HG03521 (cell line): Measurements from ENCODE around the gene CTAGE8.
"Not testable (repeated sequence)": the region's sequence is repeated elsewhere in the genome, so short reads cannot be mapped to it uniquely, and the experiment has no call there.

Experiments
- ATAC-seq: cut with Tn5 transposase; IDR thresholded peaks from one replicate; pipeline ENCODE4 v1.9.1; 2021; ENCODE audit warnings: mild to moderate bottlenecking, moderate library complexity; ENCODE audit not compliant: unreplicated experiment

Gene CTAGE8, protein sequence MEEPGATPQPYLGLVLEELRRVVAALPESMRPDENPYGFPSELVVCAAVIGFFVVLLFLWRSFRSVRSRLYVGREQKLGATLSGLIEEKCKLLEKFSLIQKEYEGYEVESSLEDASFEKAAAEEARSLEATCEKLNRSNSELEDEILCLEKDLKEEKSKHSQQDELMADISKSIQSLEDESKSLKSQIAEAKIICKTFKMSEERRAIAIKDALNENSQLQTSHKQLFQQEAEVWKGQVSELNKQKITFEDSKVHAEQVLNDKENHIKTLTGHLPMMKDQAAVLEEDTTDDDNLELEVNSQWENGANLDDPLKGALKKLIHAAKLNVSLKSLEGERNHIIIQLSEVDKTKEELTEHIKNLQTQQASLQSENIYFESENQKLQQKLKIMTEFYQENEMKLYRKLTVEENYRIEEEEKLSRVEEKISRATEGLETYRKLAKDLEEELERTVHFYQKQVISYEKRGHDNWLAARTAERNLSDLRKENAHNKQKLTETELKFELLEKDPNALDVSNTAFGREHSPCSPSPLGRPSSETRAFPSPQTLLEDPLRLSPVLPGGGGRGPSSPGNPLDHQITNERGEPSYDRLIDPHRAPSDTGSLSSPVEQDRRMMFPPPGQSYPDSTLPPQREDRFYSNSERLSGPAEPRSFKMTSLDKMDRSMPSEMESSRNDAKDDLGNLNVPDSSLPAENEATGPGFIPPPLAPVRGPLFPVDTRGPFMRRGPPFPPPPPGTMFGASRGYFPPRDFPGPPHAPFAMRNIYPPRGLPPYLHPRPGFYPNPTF

GRCh38 chr7:144269188-144269587 is at the start of gene CTAGE8:
Gene CTAGE8, minus strand, starts transcription at chr7:144269288. Its CDS starts 38 bp downstream, at chr7:144269250.
- not testable (repeated sequence) for ATAC-seq

DNA sequence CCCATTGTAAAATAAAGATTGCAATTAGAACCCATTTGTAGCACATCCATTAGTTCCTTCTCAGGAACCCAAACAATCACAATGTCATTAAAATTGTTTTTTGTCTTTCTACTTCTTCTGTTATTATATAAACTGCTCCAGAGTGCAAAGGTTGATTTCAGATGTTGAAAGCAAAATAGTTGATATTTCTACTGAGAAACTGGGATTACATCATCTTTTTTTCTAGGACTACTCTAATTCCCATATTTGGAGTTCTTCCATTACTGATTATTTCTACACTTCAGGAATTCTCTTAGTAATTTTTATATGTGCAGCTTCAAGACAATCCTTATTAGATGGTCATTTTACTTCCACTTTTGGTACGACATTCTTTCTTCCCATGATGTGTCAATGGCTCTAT is 48.4 kb upstream of the CTAGE8 start:
- not testable (repeated sequence) for ATAC-seq

DNA sequence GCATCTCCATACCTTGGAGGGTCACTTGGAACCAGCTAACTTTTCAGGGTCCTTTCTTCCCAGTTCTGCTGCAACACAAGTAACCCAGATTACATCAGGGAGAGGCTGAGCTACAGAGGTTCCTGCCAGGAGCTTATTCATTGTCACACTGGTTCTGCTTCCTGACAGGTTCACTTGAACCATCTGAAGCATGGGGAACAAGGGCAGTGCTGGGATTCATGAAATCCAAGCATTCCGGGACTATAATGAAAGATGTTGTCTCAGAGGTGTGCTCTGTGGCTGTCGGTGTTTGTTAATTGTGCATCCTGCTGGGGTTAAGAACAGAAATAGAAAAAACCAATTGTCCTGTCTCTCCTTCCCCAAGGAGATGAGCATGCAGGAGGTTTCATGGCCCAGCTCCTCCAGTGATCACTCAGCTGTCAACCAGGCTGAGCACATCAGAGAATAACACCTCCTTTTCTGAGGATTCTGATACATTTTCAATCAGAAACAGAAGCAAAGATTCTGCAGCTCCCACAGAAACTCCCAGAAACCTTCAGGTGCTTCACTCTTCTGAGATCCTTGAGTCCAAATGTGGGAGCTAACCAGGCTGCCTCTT is 42.9 kb upstream of the CTAGE8 start, which contains the start of gene OR2A1:
Gene OR2A1, plus strand, starts transcription at position 548 of the 598 bp plus-strand sequence. CDS start 5,706 bp downstream, outside the sequence.
- ATAC-seq: not testable (repeated sequence)

DNA sequence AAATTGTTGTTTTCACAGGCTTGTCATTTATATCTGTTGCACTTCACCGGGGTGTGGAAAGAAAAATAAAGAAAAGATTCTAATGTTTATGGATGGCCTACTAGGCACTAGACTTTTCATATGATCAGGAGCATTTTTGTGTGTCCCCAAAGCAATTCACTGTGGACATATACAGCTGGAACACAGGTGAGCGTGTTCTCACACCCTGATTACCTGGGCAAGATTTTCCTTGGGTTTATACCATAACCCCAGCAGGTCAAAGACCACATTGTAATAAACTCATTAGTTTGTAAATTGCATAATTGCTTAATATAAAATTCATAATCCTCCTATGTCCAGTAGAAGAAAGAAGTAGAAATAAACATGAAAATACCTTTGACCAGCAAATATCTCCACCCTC is 42.1 kb upstream of the CTAGE8 start:
- not testable (repeated sequence) for ATAC-seq

- ATAC-seq: not testable (repeated sequence)
Observed at GRCh38 chr7:144309702-144310101, 40.6 kb upstream of the CTAGE8 start.

DNA sequence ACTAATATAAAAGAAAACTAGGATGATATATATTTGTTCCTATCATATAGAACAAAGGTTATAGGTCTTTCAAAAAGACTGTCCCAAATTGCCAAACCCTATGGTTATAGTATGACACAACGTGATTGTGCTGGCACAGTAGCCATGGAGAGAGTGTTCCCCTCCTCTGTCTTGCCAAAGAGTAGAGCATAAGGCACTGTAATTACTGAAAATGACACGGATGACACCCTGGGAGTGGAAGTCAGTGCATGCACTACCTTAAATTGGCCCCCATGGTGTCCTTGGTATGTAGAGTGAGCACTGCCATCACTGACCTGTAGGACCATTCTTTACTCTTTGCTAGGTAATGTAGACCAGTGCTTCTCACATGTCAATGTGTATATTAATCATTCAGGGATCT is 36.1 kb upstream of the CTAGE8 start:
- not testable (repeated sequence) for ATAC-seq

GRCh38 chr7:144303607-144304006 is 34.5 kb upstream of the CTAGE8 start:
- not testable (repeated sequence) for ATAC-seq

DNA sequence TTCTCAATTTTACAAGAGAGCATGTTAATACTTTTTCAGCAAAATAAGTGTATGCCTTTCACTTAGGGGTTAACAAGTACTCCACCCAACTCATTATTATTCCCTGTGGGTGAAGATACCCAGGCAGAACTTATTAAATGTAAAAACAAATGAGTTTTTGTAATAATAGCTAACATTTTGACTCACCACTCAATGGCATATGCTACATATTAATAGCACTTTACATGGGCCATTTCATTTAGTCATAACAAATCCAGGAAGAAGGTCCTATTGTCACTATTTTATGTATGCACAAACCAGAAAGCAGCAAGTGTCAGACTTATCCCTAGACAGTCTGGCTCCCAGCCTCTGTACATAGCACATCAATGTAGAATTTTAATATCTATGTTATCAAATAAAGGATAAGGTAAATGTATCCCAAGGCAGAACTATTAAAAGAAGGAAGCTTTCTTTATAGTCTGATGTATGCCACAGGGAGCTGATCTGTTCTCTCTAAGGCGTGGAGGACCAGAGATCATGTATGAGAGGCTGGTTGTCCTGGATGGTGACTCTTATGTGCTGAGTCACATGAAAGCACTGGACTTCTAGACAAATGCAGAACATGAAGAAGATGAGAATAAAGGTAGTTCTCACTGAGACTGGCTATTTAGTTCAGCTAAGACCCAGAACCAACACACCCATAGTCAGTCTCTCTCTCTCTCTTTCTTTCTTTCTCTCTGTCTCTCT is 33.7 kb upstream of the CTAGE8 start:
- not testable (repeated sequence) for ATAC-seq

GRCh38 chr7:144293794-144294499 is 24.9 kb upstream of the CTAGE8 start:
- ATAC-seq: peak; percentile 73

DNA sequence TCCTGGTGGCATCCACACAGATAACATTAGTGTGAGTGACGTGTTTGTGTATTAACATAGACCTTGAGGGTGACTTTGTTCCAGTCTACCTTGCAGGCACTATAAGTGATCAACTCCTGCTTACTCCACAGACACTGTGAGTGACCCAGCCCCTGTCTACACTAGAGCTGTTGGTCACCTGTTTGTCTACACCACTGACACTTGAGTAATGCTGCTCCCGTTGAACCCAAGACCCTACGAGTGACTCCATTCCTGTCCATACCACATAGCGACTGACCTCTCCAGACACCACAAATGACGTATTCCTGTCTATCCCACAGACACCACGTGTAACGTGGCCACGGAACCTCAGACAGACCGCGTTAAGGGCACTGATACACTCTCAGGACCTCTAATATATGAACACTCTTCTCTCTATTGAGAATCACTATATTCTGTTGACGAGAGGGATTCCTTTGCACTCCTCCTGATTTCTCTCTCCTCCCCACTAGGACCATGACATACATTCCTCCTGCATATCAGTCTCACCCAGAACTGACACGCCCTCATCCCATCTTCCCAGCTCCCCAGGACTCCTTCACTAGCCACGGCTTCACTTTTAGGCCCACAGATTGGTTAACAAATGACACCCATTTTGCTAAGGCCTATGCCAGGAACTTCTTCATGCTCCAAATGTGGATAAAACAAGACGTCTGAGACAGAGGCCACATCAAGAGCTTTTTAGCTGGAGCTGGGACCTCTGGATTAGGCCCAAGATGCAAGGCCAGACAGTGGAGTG is 23.5 kb upstream of the CTAGE8 start:
- ATAC-seq: not testable (repeated sequence)

- ATAC-seq: not testable (repeated sequence)
Observed at GRCh38 chr7:144291607-144292006, 22.5 kb upstream of the CTAGE8 start.

DNA sequence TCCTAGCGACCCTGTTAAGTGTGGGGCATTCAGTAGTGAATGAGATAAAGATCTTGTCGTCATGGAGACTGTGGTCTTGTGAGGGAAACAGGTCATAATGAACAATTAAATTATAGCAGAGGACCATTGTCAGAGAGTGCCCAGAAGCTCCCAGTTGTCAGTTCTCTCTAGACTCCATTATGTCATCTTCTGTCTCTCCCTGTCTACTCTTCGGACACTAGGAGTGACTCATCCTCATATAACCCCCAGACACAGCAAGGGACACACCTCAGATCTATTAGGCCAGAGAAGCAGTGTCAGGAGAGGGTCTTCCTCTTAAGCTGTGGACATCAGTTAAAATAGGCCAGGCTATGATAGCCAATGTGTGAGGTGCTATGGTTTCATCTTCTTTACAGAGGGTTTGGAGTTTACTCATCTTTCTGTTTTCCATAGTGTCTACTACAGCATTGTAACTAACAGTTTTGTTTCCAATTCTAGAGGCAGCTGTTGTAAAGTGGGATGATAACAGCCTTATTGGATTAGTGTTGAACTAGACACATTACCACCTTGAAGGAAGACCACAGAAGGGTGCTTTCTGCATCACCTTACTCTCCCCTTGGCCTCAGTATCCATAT is 18.2 kb upstream of the CTAGE8 start:
- ATAC-seq: not testable (repeated sequence)

- not testable (repeated sequence) for ATAC-seq
Observed at GRCh38 chr7:144283716-144284115, 14.6 kb upstream of the CTAGE8 start.

DNA sequence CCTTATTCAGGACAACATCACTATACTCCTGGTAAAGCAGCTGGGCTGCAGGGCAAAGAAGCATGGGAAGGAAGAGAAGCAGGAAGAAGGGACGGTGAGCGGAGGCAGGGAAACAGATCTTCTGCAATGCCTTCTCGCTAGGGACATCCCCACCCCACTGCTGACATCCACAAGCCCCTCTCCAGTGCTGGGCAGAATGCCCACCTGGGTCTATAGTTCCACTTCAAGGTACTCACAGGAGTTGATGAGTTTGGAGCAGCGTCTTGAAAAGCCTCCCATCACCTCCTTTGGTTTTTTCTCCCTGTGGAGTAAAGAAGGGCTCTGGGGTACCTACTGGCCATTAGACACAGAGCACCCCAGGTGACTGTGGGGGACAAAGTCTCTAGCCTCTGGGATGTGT is 13.4 kb upstream of the CTAGE8 start:
- not testable (repeated sequence) for ATAC-seq

GRCh38 chr7:144281981-144282380 is 12.9 kb upstream of the CTAGE8 start:
- not testable (repeated sequence) for ATAC-seq

- ATAC-seq: not testable (repeated sequence)
Observed at GRCh38 chr7:144280010-144280409, 10.9 kb upstream of the CTAGE8 start.

DNA sequence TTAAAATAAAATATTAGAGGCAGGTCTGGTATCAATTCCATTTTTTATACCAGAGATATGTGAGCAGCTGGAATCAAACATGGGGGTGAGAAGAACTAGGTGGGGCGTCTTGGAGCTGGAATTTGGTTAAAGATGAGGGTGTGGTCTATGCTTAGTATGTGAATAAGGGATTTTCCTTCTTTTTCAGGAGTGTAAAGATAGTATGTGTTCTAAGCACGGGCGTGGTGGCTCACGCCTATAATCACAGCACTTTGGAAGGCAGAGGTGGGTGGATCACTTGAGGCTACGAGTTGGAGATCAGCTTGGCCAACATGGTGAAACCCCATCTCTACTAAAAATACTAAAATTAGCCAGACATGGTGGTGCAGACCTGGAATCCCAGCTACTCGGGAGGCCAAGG is 6.2 kb upstream of the CTAGE8 start:
- ATAC-seq: not testable (repeated sequence)

- not testable (repeated sequence) for ATAC-seq
Observed at GRCh38 chr7:144264692-144265091, 4.4 kb downstream of the CTAGE8 start, which contains the start of gene OR2A7. Gene OR2A7, minus strand, starts transcription at chr7:144264792. Its CDS starts 5,164 bp downstream, at chr7:144259628.

DNA sequence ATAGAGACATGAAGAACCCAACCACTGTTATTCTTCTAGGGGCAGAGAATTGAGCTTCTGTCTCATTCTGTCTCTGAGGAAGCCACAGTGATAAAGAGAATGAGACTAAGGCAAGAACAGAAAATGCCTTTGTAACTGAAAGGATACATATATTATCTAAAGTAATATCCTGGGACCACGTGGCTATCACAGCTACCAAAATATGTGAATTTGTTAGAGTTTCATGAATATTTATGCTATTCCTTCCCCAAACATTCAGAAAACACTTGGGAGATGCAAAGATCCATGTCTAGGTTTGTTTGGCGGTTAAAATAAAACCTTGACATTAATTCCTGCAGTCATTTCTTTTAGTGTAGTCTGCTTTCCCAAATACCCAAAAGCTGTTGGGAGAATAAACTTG is 7.0 kb downstream of the CTAGE8 start:
- not testable (repeated sequence) for ATAC-seq
